Suprapubic skin (tissue), 4 donors: ENCODE results near the gene NTN1.

Source experiments
- CTCF ChIP-seq, 2 donors: fragments of 200-600 bp in 1 of 2; fragments of 450-650 bp in 1 of 2; sonication (generic) in 1 of 2; IDR thresholded peaks; one replicate each; pipeline ENCODE4 v1.5.1; 2016 to 2019; ENCODE audit warnings: antibody characterized with exemption in 2 of 2, mild to moderate bottlenecking in 1 of 2, moderate library complexity in 1 of 2
- POLR2A ChIP-seq, 2 donors: fragments of 450-650 bp; IDR thresholded peaks; one replicate each; pipeline ENCODE4 v1.6.1; 2017; ENCODE audit warnings: antibody characterized with exemption in 2 of 2, mild to moderate bottlenecking in 2 of 2, moderate library complexity in 2 of 2
- POLR2AphosphoS5 ChIP-seq, 3 donors: sonication (generic); formaldehyde crosslinking; IDR thresholded peaks; one replicate each; pipeline ENCODE4 v1.6.1; 2017; ENCODE audit warnings: antibody characterized with exemption in 3 of 3

GRCh38 chr17:9228408-9229159 is 207.3 kb downstream of the NTN1 start:
- peak; percentile 21 to 55 (median 39) for TF ChIP-seq POLR2AphosphoS5 (IDR thresholded peaks at IDR 0.05)
- TF ChIP-seq POLR2A (IDR thresholded peaks at IDR 0.05) = no peak
- no peak for TF ChIP-seq CTCF (IDR thresholded peaks at IDR 0.05)
